CD4-positive, alpha-beta T cell treated with Interleukin-10 for 1 hour (primary cell): Measurements from ENCODE around the gene TCF20.

Experiments
- DNase-seq: peaks from one replicate; pipeline ENCODE4 v3.0.0-alpha.2; 2020

The TCF20 gene

GRCh38 chr22:42300259-42301076 is 30.0 kb upstream of the TCF20 start:
- DNase-seq = peak; percentile 44

- DNase-seq = peak; percentile 64
Measured at GRCh38 chr22:42299586-42300258, 29.3 kb upstream of the TCF20 start.

GRCh38 chr22:42298746-42299145 is 28.3 kb upstream of the TCF20 start:
- no peak for DNase-seq

GRCh38 chr22:42297778-42298177 is 27.3 kb upstream of the TCF20 start:
- DNase-seq = no peak

- no peak for DNase-seq
Measured at GRCh38 chr22:42296883-42297282, 26.4 kb upstream of the TCF20 start.

GRCh38 chr22:42296381-42296853 is 26.0 kb upstream of the TCF20 start:
- DNase-seq = no peak

- DNase-seq = peak; percentile 37
Measured at GRCh38 chr22:42294034-42294985, 23.9 kb upstream of the TCF20 start.

- no peak for DNase-seq
Measured at GRCh38 chr22:42292732-42293520, 22.5 kb upstream of the TCF20 start.

GRCh38 chr22:42291287-42291686 is 20.8 kb upstream of the TCF20 start:
- DNase-seq = no peak

GRCh38 chr22:42289671-42290541 is 19.5 kb upstream of the TCF20 start:
- no peak for DNase-seq

- DNase-seq = no peak
Measured at GRCh38 chr22:42288791-42289190, 18.3 kb upstream of the TCF20 start.

- no peak for DNase-seq
Measured at GRCh38 chr22:42287174-42287890, 16.9 kb upstream of the TCF20 start.

- peak; percentile 59 for DNase-seq
Measured at GRCh38 chr22:42286205-42286604, 15.8 kb upstream of the TCF20 start.

- DNase-seq = no peak
Measured at GRCh38 chr22:42285604-42286003, 15.2 kb upstream of the TCF20 start.

GRCh38 chr22:42284643-42285181 is 14.3 kb upstream of the TCF20 start:
- DNase-seq = no peak

- DNase-seq = no peak
Measured at GRCh38 chr22:42284202-42284591, 13.7 kb upstream of the TCF20 start.

- DNase-seq = peak; percentile 48
Measured at GRCh38 chr22:42283278-42284201, 13.1 kb upstream of the TCF20 start.

GRCh38 chr22:42282943-42283277 is 12.5 kb upstream of the TCF20 start:
- no peak for DNase-seq

- no peak for DNase-seq
Measured at GRCh38 chr22:42282252-42282942, 11.9 kb upstream of the TCF20 start.
